CD4-positive, alpha-beta T cell treated with Interleukin-4 for 4 hours (primary cell): ENCODE results near the gene MT1F.

Source experiments
- DNase-seq: peaks from one replicate; pipeline ENCODE4 v3.0.0-alpha.2; 2020

Gene MT1F

DNA sequence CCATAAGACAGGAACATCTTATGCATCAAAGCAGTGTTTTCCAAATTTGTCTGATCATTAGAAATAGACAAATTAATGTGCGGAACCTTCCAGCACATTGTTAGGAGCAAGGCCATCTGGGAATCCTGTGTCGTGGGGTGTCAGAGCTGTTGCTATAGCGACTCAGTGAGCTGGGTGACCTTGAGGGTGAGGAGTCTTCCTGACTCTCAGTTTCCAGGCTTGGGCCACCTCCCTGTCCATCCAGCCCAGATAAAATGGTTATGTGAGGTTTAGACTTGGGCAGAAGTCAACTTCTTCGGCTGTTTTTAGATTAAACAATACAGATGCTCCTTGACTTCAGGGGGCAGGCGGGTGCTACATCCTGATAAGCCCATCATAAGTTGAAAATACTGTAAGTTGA, 45.1 kb downstream of the MT1F start:
- no peak for DNase-seq
